KOPT-K1 (cell line): ENCODE measurements around the gene PCSK7.
"Not testable (repeated sequence)": the region's sequence is repeated elsewhere in the genome, so short reads cannot be mapped to it uniquely, and the experiment has no call there.

Source experiments
- H3K27ac ChIP-seq: fragments of 200-600 bp; sonication (generic); 2 replicates; pipeline ENCODE4 v1.5.1; 2016; ENCODE audit warnings: antibody characterized with exemption, mild to moderate bottlenecking, low read depth, low read length; ENCODE audit not compliant: poor library complexity, severe bottlenecking
- H3K36me3 ChIP-seq: fragments of 200-600 bp; sonication (generic); 2 replicates; pipeline ENCODE4 v1.5.1; 2017; ENCODE audit warnings: antibody characterized with exemption, mild to moderate bottlenecking, low read length, moderate library complexity; ENCODE audit not compliant: insufficient read depth
- H3K9me3 ChIP-seq: fragments of 200-600 bp; sonication (generic); 2 replicates; pipeline ENCODE4 v1.5.1; 2017; ENCODE audit warnings: antibody characterized with exemption, low read length, mild to moderate bottlenecking; ENCODE audit not compliant: insufficient read depth, poor library complexity, severe bottlenecking

The PCSK7 gene

DNA sequence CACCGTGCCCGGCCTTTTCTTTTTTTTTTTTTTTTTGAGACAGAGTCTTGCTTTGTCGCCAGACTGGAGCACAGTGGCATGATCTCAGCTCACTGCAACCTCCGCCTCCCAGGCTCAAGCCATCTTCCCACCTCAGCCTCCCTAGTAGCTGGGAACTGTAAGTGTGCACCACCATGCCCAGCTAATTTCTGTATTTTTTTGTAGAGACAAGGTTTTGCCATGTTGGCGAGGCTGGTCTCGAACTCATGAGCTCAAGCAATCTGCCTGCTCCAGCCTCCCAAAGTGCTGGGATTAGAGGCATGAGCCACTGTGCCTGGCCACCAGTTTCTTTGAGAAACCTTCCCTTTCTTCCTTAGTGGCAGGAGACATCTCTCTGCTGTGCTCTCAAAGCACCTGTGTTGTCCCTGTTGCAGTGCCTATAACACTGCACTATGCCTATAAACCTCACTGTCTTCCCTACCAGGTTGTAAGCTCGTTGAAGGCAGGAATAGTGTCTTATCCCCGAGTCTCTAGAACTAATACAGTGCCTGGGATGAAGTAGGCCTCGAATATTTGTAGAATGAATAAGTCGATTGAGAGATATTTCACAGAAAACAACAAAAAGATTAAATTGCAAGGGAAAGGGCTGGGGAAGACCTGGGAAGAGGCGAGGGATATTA is 19.0 kb downstream of the PCSK7 start:
- Histone ChIP-seq H3K36me3 (peaks cover 66% of the 10 kb centered on the region), H3K27ac (no peak overlapping the region), H3K9me3 (no peaks in the 10 kb centered on the region)

DNA sequence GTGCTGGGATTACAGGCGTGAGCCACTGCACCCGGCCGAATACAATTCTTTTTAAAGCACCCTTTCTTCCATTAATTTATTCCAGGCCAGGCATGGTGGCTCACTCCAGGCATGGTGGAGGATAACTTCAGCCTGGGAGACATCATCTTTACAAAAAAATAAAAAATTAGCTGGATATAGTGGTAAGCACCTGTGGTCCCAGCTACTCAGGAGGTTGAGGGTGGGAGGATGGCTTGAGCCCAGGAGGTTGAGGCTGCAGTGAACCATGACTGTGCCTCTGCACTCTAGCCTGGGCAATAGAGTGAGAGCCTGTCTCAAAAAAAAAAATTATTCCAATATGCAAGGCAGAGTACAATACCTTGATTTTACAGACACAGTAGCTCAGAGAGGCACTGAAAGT is 21.3 kb downstream of the PCSK7 start:
- no peak overlapping the region for H3K27ac ChIP-seq
- peaks cover 45% of the 10 kb centered on the region for H3K36me3 ChIP-seq
- H3K9me3 ChIP-seq = no peaks in the 10 kb centered on the region

DNA sequence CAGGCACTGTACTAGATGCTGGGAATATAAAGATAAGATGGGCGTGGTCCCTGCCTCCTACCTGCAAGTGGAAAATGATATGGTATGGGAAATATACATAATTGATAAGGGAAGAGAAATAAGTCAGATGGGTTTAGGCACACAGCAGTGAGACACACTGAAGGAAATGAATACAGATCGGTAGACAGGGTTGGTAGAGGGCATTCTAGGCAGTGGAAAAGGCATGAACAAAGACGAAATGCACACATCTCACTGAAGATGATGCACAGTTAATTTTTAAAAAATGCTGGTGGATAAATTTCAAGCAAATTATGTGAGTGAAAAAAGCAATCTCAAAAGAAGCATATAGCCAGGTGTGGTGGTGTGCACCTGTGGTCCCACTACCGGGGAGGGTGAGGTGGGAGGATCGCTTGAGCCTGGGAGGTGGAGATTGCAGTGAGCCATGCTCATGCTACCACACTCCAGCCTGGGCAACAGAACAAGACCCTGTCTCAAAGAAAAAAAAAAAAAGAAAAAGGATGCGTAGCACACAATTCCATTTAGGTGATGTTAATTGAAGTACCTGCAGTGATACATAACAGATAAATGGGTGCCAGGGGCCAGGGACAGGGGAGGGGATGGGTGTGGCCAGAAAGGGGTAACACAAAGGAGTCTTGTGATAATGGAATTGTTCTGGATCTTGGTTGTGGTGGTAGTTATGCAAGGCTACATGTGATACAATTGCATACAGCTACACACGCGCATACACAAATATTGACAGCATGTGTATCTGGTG is 22.3 kb downstream of the PCSK7 start:
- H3K27ac ChIP-seq, H3K9me3 ChIP-seq: not testable (repeated sequence)
- peaks cover 49% of the 10 kb centered on the region for H3K36me3 ChIP-seq

DNA sequence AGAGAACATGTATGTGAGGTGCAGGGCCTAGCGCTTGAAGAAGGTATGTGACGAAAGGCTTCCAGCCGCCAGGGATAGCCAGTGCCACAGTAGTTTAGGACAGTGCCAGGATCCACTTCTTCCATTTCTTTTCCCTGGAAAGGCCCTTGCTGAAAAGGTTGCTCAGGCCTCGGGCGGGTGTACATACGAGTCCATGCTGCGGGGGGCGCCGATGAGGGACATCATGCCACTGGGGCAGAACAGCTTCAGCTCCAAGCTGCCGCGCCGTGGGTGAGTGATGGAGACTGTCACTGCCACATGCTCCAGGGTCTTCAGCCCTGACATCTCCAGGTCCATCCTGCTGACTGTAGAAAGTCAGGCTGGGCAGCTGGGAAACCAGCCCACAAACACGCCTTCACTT is 23.2 kb downstream of the PCSK7 start:
- H3K9me3 ChIP-seq, H3K27ac ChIP-seq: not testable (repeated sequence)
- H3K36me3 ChIP-seq = peaks cover 50% of the 10 kb centered on the region

DNA sequence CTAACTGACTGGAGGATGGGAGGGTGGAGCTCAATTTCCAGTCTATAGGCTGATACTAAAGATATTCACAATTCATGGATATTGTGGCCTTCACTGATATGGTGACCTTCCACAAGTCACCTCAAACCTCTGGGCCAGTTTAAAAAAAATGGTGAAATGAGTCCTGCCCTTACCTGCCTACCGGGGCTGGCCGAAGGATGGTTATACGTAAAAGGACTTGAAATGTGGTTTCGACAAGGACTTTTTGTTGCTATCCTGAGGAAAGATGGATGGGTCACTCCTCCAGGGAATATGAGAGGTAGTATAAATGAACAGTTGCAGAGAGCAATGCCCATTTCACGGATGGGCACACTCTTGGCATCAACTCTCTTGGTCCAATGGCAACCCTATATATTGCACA is 24.4 kb downstream of the PCSK7 start:
- not testable (repeated sequence) for H3K9me3 ChIP-seq, H3K27ac ChIP-seq
- peaks cover 49% of the 10 kb centered on the region; the same call in 1 of the 2 replicates for H3K36me3 ChIP-seq

DNA sequence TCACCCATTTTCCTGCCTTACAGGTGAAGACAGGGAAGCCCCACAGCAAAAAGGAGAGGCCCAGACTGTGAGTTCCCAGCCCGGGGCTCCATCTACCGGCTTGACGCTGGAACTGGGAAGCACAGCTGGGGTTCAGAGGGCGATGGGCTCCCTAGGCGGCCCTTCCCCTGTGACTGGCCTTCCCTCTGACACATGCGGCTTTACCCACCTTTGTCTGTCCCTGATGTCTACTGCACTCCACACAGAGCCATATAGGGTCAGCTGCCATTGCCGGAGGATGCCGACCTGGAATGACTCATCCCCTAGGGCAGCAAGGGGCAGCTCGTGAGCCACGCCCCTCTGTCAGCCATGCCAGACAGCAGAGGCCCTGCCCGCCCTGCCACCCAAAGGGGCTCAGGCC is 25.0 kb downstream of the PCSK7 start:
- H3K36me3 ChIP-seq = peaks cover 45% of the 10 kb centered on the region; the same call in 1 of the 2 replicates
- not testable (repeated sequence) for H3K9me3 ChIP-seq, H3K27ac ChIP-seq

DNA sequence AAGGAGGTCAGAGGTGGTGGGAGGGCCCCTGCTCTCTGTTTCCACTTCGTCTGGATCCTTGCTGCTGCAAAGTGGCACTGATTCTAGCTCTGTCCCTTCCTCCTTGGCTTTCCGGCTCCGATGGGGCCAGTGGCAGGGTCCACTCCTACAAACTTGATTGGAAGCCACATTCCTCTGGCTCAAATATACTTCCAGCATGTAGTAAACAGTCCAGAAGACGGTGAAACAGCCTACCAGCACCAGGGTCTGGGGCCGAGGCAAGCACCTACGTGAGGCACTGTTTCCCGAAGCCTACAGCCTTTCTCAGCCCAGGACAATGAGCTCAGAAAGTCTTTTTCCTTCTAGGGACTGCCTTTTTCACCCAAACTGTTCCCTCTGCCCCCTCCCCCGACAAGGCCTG is 25.8 kb downstream of the PCSK7 start:
- H3K9me3 ChIP-seq, H3K27ac ChIP-seq: not testable (repeated sequence)
- H3K36me3 ChIP-seq = peaks cover 38% of the 10 kb centered on the region; the same call in 1 of the 2 replicates

DNA sequence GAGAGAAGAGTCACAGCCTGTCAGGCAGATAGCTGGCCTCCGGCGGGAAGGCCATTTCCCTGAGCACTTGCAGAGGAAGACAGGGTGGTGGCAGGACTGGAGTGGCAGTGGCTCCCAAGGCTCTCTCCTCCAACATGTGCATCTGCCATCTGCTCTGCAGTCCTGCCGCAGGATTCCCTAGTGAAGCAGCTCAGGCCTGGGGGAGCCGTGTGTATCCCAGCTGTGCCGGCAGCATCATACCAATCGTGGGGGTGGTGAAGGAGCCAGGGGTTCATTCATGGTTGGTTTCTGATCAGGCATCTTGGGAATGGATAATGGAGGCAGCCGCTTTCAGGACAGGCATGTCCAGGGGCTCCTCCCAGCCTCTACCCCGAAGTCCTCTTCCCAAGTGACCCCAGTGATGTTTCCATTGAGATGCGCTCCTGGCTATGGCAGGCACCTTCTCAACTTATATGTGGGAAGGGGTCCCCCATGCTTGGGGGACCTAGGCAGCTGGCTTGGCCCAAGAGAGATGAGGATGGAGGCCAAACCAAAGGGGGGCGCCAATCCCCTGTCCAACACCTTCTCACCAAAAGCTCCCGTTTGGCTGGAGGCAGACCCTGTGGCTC is 26.6 kb downstream of the PCSK7 start:
- Histone ChIP-seq H3K27ac (no peak overlapping the region), H3K36me3 (peaks cover 31% of the 10 kb centered on the region; the same call in 1 of the 2 replicates), H3K9me3 (no peaks in the 10 kb centered on the region)

DNA sequence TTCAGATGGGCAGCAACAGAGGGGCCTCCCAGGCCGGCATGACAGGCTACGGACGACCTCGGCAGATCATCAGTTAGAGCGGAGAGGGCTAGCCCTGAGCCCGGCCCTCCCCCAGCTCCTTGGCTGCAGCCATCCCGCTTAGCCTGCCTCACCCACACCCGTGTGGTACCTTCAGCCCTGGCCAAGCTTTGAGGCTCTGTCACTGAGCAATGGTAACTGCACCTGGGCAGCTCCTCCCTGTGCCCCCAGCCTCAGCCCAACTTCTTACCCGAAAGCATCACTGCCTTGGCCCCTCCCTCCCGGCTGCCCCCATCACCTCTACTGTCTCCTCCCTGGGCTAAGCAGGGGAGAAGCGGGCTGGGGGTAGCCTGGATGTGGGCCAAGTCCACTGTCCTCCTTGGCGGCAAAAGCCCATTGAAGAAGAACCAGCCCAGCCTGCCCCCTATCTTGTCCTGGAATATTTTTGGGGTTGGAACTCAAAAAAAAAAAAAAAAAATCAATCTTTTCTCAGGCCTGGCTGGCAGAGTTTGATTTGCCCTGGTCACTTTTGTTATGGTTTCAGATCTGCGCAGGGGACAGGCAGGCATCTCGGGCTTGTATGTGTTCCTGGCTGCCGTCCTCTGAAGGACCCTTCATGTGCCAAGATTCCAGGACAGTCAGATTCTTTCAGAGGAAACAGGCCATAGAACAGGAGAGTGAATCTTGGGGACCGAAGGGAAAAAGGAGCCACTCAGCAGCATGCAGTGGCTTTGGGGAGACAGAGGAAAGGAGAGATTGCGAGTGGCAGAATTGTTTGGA is 27.4 kb downstream of the PCSK7 start:
- Histone ChIP-seq H3K27ac (no peak overlapping the region), H3K9me3 (no peaks in the 10 kb centered on the region), H3K36me3 (peaks cover 31% of the 10 kb centered on the region; the same call in 1 of the 2 replicates)

DNA sequence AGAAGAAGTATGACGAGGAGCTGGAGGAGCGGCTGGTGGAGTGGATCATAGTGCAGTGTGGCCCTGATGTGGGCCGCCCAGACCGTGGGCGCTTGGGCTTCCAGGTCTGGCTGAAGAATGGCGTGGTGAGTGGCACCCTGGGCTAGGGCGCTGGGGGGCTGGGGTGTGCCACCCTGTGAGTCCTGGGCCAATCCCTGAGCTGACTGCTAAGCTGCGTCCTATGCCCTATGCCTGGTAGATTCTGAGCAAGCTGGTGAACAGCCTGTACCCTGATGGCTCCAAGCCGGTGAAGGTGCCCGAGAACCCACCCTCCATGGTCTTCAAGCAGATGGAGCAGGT is 28.8 kb downstream of the PCSK7 start:
- Histone ChIP-seq H3K9me3 (no peaks in the 10 kb centered on the region), H3K36me3 (peaks cover 31% of the 10 kb centered on the region; the same call in 1 of the 2 replicates), H3K27ac (no peak overlapping the region)

DNA sequence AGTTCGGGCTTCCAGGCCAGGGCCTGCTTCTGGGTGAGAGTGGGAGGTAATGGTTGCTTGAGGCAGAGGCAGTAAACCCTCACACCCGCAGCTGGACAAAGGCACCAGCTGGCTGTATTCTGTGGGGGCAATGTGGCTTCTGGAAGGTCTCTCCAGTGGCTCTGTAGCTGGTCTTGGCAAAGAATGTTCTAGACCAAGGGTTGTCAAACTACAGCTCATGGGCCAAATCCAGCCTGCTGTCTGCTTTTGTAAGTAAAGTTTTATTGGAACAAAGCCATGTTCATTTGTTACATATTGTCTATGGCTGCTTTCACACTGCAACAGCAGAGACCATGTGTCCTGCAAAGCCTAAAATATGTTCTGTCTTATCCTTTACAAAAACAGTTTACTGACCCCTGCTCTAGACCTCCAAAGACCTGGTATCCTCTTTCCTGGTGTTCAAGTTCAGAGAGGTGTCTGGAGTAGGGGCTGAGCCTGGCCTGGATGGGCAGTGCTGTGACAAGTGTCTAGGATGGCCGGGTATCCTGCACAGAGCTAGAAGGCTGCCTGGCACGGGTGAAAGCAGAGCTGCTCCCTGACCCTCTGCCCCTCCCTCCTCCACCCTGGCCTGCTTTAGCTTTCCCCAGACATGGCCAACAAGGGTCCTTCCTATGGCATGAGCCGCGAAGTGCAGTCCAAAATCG is 29.3 kb downstream of the PCSK7 start:
- no peaks in the 10 kb centered on the region for H3K9me3 ChIP-seq
- peaks cover 31% of the 10 kb centered on the region; the same call in 1 of the 2 replicates for H3K36me3 ChIP-seq
- no peak overlapping the region for H3K27ac ChIP-seq

DNA sequence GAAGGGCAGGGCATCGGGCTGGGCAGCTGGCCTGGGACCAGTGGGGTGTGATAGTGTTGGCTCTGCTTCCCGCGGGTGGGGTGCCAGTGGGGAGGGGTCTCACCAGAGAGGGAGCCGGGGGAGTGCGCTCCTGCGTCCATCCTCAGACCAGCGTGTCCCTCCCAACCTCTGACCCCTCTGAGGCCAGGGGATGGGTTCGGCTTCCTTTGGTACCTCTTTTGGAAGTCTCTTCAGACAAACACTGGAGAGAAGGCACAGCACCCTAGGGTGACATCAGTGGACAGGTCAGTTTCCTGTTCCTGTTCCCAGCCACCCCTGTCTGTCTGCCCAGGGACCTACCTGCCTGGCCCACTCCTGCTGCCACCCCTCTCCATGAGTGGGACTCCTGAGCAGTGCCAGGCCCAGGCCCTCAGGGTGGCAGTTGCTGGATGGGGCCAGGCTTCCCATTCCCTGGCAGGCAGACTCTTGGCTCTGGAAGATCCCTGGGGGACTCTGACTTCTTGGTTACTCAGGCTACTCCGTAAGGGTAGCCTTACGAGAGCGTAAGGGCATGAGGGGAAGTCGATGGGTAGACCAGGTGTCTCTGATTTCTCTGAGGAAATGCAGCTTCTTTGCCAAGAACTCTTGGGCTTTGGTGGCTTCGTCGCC is 30.1 kb downstream of the PCSK7 start:
- peaks cover 31% of the 10 kb centered on the region; the same call in 1 of the 2 replicates for H3K36me3 ChIP-seq
- no peak overlapping the region for H3K27ac ChIP-seq
- H3K9me3 ChIP-seq = no peaks in the 10 kb centered on the region

DNA sequence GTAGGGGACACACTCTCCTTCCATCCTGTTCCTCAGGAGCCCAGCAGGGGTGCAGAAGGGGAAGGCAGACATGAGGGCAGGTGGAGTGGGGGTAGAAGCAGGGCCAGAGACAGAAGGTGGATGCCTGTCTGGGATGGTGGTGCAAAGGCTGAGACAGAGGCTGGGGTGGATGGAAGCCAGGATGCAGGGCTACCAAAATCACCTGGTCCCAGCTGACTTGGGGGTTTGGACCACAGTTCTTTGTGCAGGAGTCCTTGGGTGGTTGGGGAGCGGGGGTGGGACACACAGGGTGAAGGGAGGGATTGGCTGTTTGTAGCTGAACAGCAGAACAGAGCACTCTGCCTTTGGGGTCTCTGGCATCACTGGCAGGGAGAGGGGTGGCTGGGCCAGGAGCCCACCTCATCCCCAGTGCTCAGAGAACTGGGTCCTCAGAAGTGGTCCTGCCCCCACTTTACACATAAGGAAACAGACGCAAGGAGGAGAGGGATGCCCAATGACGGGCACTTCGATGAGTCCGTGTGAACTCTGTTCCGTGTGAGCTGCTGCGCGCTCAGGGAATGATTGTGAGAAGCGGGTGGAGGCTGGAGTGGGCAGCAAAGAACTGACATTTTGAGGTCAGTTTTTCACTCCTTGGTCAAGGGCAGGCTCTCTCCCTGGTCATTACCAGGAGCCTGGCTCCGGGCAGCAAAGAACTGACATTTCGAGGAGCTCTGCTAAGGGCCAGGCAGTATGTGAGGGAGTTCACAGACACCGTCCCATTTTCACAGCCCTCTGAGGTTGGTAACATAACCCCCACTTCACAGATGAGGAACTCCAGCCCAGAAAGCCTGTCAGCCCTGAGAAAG is 30.8 kb downstream of the PCSK7 start:
- H3K36me3 ChIP-seq = peaks cover 31% of the 10 kb centered on the region; the same call in 1 of the 2 replicates
- no peaks in the 10 kb centered on the region for H3K9me3 ChIP-seq
- H3K27ac ChIP-seq = no peak overlapping the region
